H54 (cell line): ENCODE data around the gene RNF217.
"Not testable (repeated sequence)": the region's sequence is repeated elsewhere in the genome, so short reads cannot be mapped to it uniquely, and the experiment has no call there.

ENCODE experiments used
- DNase-seq: peaks from one replicate; pipeline ENCODE4 v3.0.0; 2011; ENCODE audit warnings: low spot score, mixed read lengths; ENCODE audit not compliant: insufficient read length
- FAIRE-seq: peaks from 3 replicates; lab custom pipeline; 2011; peaks lifted over from hg19 to GRCh38; lab: Jason Lieb, UNC
- POLR2A ChIP-seq: IDR thresholded peaks from 2 replicates; pipeline ENCODE4 v1.6.1; 2011; ENCODE audit warnings: low read depth, mild to moderate bottlenecking, low read length

RNF217 gene

DNA sequence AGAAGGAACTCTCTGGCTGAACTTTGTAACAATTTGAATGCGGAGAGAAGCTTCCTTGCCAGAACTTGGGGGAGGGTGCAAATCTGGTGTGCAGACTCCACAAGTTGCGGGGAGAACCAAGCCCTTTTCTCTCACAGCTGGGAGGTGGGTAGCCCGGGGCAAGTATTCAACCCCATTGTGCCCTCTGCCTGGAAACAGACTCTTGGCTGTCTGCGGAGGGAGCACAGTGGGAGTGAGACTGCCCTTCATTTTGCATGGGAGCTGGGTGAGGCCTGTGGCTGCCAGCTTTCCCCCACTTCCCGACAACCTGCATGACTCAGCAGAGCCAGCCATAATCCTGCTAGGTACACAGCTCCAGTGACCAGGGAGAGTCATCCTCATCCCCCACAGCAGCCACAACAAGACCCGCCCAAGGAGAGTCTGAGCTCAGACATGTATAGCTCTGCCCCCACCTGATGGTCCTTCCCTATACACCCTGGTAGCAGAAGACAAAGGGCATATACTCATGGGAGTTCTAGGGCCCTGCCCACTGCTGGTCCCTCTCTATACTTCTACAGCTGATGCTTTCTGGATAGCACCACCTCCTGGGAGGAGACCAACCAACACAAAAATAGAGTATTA, 161.9 kb downstream of the RNF217 start:
- DNase-seq (no peak), FAIRE-seq (no peak)
- 0 out of 2 replicates have a peak, but pooled peaks have one; percentile 9 for TF ChIP-seq POLR2A

DNA sequence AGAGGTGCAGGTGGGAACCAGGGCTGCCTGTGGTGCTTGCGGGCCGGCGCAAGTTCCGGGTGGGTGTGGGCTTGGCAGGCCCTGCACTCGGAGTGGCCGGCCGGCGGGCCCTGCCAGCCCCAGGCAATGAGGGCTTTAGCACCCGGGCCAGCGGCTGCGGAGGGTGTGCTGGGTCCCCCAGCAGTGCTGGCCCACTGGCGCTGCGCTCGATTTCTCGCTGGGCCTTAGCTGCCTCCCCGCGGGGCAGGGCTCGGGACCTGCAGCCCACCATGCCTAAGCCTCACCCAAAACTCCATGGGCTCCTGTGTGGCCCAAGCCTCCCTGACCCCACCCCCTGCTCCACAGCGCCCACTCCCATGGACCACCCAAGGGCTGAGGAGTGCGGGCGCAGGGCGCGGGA, 163.6 kb downstream of the RNF217 start:
- FAIRE-seq, DNase-seq: not testable (repeated sequence)

DNA sequence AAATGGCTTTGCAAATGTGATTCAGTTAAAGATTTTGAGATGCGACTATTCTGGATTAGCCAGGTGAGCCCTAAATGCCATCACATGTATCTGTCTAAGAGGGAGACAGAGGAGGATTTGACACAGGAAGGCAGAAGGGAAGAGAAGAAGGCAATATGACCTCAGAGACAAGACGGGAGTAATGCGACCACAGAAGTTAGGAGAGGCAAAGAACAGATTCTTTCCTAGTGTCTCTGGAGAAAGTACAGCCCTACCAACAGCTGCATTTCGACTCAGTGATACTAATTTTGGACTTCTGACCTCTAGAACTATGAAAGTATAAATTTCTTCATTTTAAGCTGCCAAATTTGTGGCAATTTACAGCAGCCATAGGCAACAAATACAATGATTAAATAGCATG, 167.1 kb downstream of the RNF217 start:
- TF ChIP-seq POLR2A: no peak
- no peak for FAIRE-seq
- no peak for DNase-seq

- FAIRE-seq: no peak
- DNase-seq: no peak
- TF ChIP-seq POLR2A: no peak
These were observed 169.8 kb downstream of the RNF217 start for GRCh38 chr6:125132058-125132457.

DNA sequence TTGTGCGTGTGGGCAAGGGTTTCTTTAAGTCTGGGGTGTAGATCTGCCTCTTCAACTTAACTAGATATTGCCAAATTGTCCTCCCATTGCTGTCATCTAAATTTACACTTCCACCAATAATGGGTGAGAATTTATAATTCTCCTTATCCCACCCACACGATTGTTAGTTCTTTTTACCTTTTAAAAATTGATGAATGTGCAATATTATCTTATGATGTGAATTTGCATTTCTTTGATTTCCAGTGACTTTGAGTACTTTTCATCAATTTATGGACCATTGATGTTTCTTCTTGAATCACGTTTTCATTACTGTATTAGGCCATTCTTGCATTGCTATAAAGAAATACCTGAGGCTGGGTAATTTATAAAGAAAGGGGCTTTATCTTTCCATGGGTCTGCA, 174.1 kb downstream of the RNF217 start:
- no peak for TF ChIP-seq POLR2A
- no peak for FAIRE-seq
- no peak for DNase-seq

DNA sequence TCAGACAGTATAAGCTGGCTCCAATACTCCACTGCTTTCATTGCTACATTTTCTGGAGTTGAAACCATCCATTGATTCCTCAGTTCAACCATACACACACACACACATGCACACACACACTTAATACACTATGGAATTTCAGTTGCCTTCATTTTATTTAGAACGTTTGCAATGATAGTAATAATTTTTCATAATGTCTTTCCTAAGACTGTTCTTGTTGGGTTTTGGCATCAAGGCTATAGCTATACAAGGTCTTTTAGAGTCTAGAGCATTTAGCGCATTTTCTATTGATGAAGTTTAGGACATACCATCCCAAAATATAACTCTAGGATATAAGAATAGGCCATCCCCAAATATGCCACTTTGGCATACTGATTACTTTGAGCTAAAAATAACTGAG, 175.8 kb downstream of the RNF217 start:
- no peak for FAIRE-seq
- TF ChIP-seq POLR2A: no peak
- no peak for DNase-seq

- no peak for DNase-seq
- no peak for TF ChIP-seq POLR2A
- no peak for FAIRE-seq
These were observed 178.6 kb downstream of the RNF217 start for GRCh38 chr6:125140808-125141207.
